NCI-H1092 (cell line): ENCODE measurements around the gene DDX10.

ENCODE experiments used
- DNase-seq: peaks from one replicate; lab custom pipeline; 2025; lab: John Stamatoyannopoulos, UW

DDX10 gene

GRCh38 chr11:108944471-108945178 lies 279.8 kb downstream of the DDX10 start:
- no peak for DNase-seq

DNA sequence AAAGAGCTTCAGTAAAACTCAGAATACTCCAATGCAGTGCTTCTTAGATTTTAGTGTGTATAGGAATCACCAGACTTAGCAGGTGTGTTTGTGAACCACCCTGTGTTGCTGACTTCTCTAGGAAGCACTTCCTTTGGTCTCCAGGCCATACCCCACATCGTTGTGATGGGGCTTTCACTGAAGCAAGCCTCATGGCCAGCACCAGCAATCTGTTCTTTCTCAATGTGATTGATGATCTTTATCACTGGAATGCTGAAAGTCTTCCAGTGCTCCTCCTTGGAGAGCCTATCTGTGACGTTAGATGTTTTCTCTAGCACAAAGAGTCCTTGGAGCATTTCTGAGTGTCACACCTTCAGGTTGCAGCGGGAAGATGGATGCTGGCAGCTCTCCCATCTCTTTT lies 280.5 kb downstream of the DDX10 start:
- DNase-seq: no peak

DNA sequence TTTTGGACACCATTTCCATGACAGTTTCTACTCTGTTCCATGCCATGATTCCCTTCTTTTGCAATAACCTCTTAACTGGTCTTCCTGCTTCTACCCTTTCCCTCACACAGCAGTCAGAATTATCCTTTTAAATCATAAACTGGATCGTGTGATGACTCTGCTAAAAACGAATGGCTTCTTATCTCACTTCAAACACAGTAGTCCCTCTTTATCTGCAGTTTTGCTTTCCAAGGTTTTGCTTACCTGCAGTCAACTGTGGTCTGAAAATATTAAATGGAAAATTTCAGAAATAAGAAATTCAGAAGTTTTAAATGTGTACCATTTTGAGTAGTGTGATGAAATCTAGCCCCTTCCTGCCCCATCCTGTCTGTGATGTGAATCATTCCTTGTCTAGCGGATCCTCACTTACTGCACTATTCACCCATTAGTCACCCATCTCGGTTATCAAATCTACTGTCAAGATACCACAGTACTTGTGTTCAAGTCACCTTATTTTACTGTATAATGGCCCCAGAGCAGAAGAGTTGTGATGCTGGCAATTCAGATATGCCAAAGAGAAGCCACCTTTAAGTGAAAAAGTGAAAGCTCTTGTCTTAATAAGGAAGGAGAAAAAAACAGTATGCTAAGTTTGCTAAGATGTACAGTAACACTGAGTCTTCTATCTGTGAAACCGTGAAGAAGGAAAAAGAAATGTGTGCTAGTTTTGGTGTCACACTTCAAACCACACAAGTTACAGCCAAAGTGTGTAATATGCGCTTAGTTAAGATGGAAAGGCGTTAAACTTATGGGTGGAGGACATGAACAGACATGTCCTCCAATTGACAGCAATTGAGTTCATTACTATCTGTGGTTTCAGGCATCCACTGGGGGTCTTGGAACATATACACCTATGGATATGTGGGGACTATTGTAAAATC lies 283.0 kb downstream of the DDX10 start:
- DNase-seq: no peak

GRCh38 chr11:108958368-108959104 lies 293.7 kb downstream of the DDX10 start:
- DNase-seq: no peak

DNA sequence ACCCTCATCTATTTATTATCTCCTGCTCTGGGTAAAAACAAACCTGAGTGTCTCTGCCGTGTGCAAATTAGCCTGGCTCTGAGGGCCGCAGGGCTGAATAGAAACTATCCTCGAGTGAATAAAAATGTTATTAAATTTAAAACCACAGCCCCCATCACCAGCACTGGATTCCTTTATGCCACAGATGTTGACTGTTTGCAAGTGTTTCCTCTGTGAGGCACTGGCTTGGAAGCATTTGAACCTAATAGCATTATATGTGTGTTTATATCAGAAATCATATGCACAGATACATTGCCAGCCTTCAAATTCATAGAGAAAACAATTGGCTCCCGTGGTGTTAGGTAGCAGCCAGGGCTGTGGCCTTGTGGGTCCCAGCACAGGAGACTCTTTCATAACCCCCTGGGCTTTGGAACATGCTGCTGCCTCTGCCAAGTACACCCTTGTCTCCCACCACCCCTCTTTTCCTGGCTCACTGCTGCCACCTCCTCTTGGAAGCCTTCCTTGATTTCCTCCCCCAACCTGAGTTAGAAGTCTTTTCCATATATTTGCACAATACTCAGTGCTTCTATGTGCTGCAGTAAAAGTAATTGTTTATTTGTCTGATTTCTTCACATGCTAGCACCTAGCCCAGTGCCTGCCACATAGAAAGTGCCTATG lies 294.4 kb downstream of the DDX10 start:
- DNase-seq: no peak

DNA sequence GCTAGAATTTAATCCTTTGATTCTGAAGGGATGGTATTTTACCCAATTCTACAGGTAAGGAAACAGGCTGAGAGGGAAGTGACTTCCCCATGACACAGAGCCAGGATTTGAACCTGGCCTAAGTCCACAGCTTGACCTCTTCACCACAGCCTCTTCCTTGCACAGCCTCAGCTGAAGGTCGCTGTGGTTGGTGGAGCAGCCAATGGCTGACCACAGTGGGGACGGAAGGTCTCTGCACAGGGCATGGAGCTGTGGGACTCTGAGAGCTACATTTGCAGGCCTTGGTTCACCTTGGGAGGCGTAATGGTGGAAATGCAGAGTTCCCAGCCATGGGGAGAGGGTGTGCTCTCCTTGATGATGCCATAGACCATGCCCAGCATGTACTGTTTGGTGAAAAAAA lies 295.0 kb downstream of the DDX10 start:
- no peak for DNase-seq

DNA sequence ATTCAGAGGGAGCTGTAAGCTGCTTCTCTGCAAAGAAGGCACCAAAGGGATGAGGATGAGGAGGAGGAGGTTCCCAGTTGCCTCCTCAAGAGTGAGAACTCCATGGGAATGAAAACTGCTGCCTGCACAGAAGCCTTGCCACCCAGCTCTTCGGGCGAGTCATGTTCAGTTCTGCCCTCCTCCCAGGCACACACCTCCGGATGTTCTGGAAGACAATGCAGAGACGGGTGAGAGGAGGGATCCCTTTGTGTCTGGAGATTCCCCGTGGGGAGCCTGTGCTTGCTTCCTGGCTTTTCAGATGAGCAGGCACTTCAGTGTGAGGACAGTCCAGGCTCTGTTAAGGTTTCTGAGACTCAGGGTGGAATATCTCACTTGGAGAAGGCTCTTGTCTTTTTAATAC lies 295.6 kb downstream of the DDX10 start:
- no peak for DNase-seq

DNA sequence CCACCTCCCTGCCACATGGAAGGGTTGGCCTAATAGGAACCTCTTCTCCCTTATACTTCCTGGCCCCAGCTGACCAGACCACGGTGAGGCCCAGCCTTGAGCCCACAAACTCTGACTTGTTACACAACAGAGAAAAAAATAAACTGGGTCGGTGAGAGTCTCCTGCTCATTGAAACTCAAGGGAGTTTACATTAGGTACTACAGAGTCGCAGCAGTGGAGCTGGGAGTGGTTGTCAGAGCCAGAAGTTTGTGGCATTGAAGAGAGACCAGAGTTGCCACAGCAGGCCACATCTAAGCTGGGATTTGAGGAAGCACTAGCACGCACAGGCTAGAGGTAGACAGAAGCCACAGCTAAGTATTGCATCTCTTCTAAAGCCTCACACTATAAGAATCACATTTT lies 296.2 kb downstream of the DDX10 start:
- DNase-seq: no peak

GRCh38 chr11:108963118-108963517 lies 298.2 kb downstream of the DDX10 start:
- DNase-seq: no peak

DNA sequence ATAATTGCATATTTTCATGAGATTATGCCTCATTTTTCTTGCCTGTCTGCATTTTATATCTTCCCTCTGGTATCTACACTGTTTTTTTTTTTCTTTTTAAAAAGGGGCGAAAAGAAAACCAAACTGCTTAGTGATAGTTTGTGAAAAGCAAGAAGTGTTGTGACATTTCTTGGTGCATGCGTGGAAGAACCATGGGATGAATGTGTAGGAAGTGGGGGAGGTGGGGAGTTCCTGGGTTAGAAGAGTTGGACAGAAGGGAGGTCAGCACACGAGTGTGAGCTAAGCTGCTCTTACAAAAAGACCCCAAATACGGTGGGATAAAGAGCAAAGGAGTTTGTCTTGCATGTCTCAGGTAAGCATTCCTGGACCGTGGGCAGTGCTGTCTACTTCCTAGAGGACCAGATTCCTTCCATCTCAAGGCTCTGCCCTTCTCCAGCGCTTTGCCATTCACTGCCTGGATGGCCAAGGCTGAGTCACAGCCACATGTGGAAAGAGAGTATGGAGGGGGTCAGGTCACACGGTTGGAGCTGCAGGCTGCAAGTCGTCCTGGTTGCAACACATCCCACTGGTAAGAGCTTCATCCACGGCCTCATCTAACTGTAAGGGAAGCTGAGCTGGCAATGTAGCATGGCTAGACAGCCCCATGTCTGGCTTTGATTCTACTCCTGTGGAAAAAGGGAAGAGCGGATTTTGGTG lies 300.6 kb downstream of the DDX10 start:
- DNase-seq: no peak

DNA sequence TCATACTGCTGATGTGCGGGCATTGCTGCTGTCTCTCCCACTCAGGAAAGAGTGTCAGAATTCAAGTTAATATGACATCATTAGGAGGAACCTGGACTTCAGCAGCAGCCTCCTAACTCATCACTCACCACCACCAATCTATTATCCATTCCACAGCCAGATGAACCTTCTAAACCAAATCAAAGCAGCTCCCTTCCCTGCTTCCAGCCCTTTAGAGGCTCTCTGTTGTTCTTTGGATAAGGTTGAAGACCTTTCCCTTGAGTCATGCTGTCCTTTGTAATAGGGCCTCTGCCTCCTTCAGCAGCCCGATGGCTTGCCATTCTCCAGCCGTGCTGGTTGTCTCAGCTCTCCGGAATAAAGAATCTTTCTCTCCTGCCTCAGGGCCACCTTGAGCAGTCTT lies 301.3 kb downstream of the DDX10 start:
- no peak for DNase-seq

GRCh38 chr11:108966978-108967377 lies 302.1 kb downstream of the DDX10 start:
- DNase-seq: no peak

DNA sequence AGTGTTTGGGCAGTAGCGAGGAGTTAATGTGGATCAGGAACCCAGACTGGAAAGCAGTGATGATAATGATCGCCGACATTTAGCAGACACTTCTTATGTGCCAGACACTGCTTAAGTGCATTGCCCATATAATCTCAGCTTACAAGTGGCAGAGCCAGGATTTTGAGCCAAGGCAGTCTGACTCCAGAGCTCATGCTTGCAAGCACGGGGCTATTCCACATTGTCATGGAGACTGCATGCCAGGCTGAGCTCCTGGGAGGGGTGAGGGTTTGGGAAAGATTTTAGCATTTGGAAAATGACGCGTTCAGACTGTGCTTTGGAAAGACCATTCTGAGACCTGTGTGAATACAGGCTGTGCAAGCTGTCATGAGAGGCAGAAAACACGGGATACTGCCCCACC lies 302.7 kb downstream of the DDX10 start:
- peak; percentile 29 for DNase-seq

DNA sequence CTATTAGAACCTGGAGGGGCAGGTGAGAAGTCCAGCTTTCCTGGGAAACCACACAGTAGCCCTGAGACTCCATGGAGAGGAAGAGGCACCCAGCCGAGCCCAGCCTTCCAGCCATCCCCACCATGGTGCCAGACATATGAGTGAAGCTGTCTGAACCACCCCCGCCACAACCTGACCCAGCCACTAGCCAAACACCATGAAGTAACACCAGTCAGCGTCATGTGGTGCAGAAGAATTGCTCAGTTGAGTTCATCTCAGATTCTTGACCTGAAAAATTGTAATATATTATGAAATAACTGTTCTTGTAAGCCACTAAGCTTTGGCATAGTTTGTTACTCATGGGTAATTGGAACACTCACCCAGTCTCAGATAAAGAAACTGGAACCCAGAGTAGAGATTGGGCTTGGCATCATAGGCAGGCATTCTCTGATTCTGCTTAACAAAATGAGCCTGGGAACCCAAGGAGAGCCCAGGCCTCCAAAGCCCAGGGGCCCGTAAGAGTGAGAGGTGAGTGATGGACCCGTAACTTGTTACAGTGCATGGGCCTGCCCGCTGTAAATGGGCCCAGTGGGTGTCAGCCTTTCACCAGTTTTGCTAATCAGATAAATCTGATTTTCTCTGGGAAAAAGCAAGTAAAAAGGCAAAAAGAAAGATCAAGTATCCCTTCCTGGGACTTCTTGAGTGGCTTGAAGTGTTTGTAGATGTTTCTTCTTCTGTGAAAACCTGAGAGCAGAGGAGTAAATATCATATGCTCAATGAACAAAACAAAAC lies 305.5 kb downstream of the DDX10 start:
- no peak for DNase-seq

GRCh38 chr11:108973402-108974162 lies 308.7 kb downstream of the DDX10 start:
- no peak for DNase-seq

- DNase-seq: peak; percentile 72
Observed at GRCh38 chr11:108975026-108975425, 310.2 kb downstream of the DDX10 start.

- DNase-seq: peak; percentile 96
Observed at GRCh38 chr11:108975641-108976071, 310.8 kb downstream of the DDX10 start.

GRCh38 chr11:108983636-108984420 lies 319.0 kb downstream of the DDX10 start:
- DNase-seq: no peak

GRCh38 chr11:108984523-108984922 lies 319.7 kb downstream of the DDX10 start:
- no peak for DNase-seq
